Psoas muscle (tissue), 8 donors: ENCODE results near the gene FRZB. TPM values are rescaled to one million over a fixed set of nuclear protein-coding genes. Genes with fewer than 3 reads are reported as not detected.

ENCODE experiments used
- ATAC-seq, 4 donors: fragments of 200-7000 bp; cut with Tn5 transposase; one replicate each; pipeline ENCODE4 v1.9.1; 2020; ENCODE audit warnings: moderate library complexity in 3 of 4, mild to moderate bottlenecking in 2 of 4
- DNase-seq, 2 donors: peaks; one replicate each; pipeline ENCODE4 v3.0.0-alpha.2; 2020
- H3K27ac ChIP-seq: fragments of 200-600 bp; one replicate; pipeline ENCODE4 v1.8.0; 2022
- H3K27me3 ChIP-seq, 3 donors: fragments of 200-600 bp in 1 of 3; one replicate each; pipeline versions ENCODE4 v1.6.1 to v1.8.0; 2013 to 2022; ENCODE audit warnings: low read length in 2 of 3, mild to moderate bottlenecking in 2 of 3, moderate library complexity in 1 of 3; ENCODE audit not compliant: insufficient read depth in 3 of 3
- H3K36me3 ChIP-seq, 2 donors: fragments of 200-600 bp in 1 of 2; one replicate each; pipeline versions ENCODE4 v1.6.1 to v1.8.0; 2013 to 2022; ENCODE audit warnings: low read depth in 1 of 2, mild to moderate bottlenecking in 1 of 2, moderate library complexity in 1 of 2; ENCODE audit not compliant: insufficient read depth in 1 of 2
- H3K4me1 ChIP-seq: fragments of 200-600 bp; one replicate; pipeline ENCODE4 v1.8.0; 2022
- H3K4me3 ChIP-seq: fragments of 200-600 bp; one replicate; pipeline ENCODE4 v1.8.0; 2022; ENCODE audit warnings: mild to moderate bottlenecking
- H3K9me3 ChIP-seq: fragments of 200-600 bp; one replicate; pipeline ENCODE4 v1.8.0; 2022
- WGBS, 3 donors: extraction: QIAGEN DNeasy Blood & Tissue Kit; methylation state at CpG; one replicate each; pipeline versions ENCODE4 v1.1.6 to v1.1.7; 2013; 5-methylcytosine and 5-hydroxymethylcytosine counted together
- intact Hi-C, 2 donors: fragments of 100-400 bp; cut with DNase I; formaldehyde crosslinking; loops; one replicate each; pipeline versions ENCODE4 v1.11.0 to v1.14.2; 2022
- polyA plus RNA-seq, 3 donors: library from polyadenylated mRNA; stranded (reverse); fragments of 200-250 nt; gene quantifications; one replicate each; pipeline ENCODE4 v1.2.3, GENCODE V29; 2013
- total RNA-seq, 4 donors: library from RNA; stranded (reverse); fragmentation: NEBNext Ultra II Directional in 2 of 4; extraction: Animal tissue kit (Norgen Biotek cat#: 25700) in 2 of 4; gene quantifications; one replicate each; pipeline versions ENCODE4 v1.2.1 to v1.2.4, GENCODE V29; 2021 to 2023
- TF ChIP-seq, protein P1 (sequence below): fragments of 200-600 bp; IDR thresholded peaks from one replicate; pipeline ENCODE4 v1.8.0; 2022; ENCODE audit warnings: antibody characterized with exemption
- donor health status: healthy with polysubstance abuse.
- donor health status: DM: no; HTN: no; CAD: no; lungs with moderate emphysema.
- donor health status: Bipolar disorder and iron deficiency.
- donor health status: healthy.
- donor health status: DM: yes; HTN: yes; CAD: no.
- donor health status: DM: no; HTN: no; CAD: no.
- donor health status: DM: no; HTN: no; CAD: no.
- donor health status: DM: yes; HTN: yes; CAD: no.

FRZB gene
- total and polyA plus RNA-seq, 7 donors, result 0.57 to 19.8 (median 2.7) TPM

DNA sequence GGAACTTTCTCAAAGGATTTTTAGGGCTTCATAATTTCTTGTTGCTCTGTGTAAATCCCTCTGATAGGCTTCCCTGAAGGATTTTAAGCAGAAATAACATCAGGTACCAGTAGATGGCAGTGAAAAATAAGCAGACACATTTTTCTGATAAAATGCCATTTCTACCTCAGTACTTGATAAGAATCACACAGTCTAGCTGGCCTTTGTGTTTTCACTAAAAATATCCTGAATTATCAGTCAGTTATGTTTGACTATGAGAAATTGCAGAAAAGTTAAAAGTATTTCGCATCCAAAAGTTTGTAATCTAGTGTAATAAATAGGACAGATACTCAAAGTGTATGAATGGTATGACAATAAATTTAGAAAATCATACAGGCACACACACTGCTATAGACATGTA lies 81.7 kb downstream of the FRZB start:
- H3K27me3 ChIP-seq, result no peaks in the 10 kb centered on the region
- H3K36me3 ChIP-seq, result no peaks in the 10 kb centered on the region
- DNase-seq, result no peak
- 85 to 95% (median 91%) methylated on average over 1 of the region's 1 CpG for WGBS, 3 donors
- ATAC-seq, result peak; percentile 46 to 83 (median 66)
- no peak overlapping the region for H3K4me3 ChIP-seq
- TF ChIP-seq, protein P1, sequence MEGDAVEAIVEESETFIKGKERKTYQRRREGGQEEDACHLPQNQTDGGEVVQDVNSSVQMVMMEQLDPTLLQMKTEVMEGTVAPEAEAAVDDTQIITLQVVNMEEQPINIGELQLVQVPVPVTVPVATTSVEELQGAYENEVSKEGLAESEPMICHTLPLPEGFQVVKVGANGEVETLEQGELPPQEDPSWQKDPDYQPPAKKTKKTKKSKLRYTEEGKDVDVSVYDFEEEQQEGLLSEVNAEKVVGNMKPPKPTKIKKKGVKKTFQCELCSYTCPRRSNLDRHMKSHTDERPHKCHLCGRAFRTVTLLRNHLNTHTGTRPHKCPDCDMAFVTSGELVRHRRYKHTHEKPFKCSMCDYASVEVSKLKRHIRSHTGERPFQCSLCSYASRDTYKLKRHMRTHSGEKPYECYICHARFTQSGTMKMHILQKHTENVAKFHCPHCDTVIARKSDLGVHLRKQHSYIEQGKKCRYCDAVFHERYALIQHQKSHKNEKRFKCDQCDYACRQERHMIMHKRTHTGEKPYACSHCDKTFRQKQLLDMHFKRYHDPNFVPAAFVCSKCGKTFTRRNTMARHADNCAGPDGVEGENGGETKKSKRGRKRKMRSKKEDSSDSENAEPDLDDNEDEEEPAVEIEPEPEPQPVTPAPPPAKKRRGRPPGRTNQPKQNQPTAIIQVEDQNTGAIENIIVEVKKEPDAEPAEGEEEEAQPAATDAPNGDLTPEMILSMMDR, result peak; percentile 63
- intact Hi-C loops, result loop anchor here (1.0 to 2.0 kb wide), 2 partner anchors 194 to 196 kb away; no protein-coding TSS in a partner anchor
- no peak overlapping the region for H3K27ac ChIP-seq
- H3K4me1 ChIP-seq, result no peaks in the 10 kb centered on the region
- no peaks in the 10 kb centered on the region for H3K9me3 ChIP-seq

DNA sequence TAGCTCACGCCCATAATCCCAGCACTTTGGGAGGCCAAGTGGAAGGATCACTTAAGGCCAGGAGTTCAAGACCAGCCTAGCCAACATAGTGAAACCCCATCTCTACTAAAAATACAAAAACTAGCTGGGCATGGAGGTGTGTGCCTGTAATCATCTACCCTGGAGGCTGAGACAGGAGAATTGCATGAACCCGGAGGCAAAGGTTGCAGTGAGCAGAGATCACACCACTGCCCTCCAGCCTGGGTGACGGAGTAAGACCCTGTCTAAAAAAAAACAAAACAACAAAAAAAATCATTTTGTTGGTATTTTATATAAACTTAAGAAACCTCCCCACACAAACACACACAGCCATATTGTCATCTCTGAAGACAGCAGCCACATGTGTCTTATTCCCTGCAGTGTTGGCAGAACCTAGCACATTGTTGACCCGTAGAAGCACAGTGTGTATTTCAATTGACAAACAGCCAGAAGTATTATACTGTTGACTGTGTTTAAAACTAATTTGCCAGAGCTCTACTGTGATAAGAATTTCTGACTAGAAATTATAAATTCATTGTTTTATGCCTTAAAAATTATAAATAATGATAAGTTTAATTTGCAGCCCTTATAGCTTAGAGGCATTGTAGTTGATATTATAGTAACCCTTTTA lies 82.3 kb downstream of the FRZB start:
- TF ChIP-seq, protein P1, result no peak
- Histone ChIP-seq H3K36me3 (peaks cover 0 to 1% of the 10 kb centered on the region in 2 donors), H3K27ac (no peak overlapping the region), H3K9me3 (no peaks in the 10 kb centered on the region), H3K4me3 (no peak overlapping the region), H3K4me1 (no peaks in the 10 kb centered on the region), H3K27me3 (no peaks in the 10 kb centered on the region)
- ATAC-seq (peak in 3 of 4 donors; percentile 48 to 85 (median 79)), DNase-seq (no peak)
- intact Hi-C loops, result loop anchor here (1.0 to 2.0 kb wide), 2 partner anchors 195 to 196 kb away; no protein-coding TSS in a partner anchor
- 58 to 81% (median 65%) methylated on average over 4 of the region's 4 CpGs for WGBS, 3 donors

Other genes starting within 250 kb of the FRZB start
- 10 to 100 TPM; 25.8 to 31.1 (median 28.1) TPM for gene DNAJC10, start 150.4 kb downstream of the FRZB start, total RNA-seq
- gene DNAJC10, start 150.4 kb downstream of the FRZB start, polyA plus RNA-seq, result 10 to 100 TPM in 2 of 3 donors, 1 to 10 TPM in 1; 9.0 to 20.1 (median 14.9) TPM
- 100 to 1,000 TPM in 3 of 4 donors, 10 to 100 TPM in 1; 94.1 to 196 (median 133) TPM for gene NCKAP1, start 171.8 kb upstream of the FRZB start, total RNA-seq
- gene NCKAP1, start 171.8 kb upstream of the FRZB start, polyA plus RNA-seq, result 100 to 1,000 TPM in 2 of 3 donors, 10 to 100 TPM in 1; 95.3 to 262 (median 120) TPM
- 1 to 10 TPM; 1.2 to 3.9 (median 2.3) TPM for gene DUSP19, start 212.1 kb upstream of the FRZB start, total RNA-seq
- gene DUSP19, start 212.1 kb upstream of the FRZB start, polyA plus RNA-seq, result 1 to 10 TPM in 1 of 3 donors, under 1 TPM in 2; 0.65 to 3.9 (median 0.66) TPM